ENCODE data around the gene USP34.
A peak's percentile ranks its signal among the peaks of the same experiment; 100 is the strongest.
"Not testable (repeated sequence)": the region's sequence is repeated elsewhere in the genome, so short reads cannot be mapped to it uniquely, and the experiment has no call there.

Gene USP34

GRCh38 chr2:61471905-61472805 lies 1.3 kb upstream of the USP34 start:
- Histone ChIP-seq H3K9ac (ENCODE audit: low read depth, low read length) (peak overlapping the region; percentile 97), H3K27me3 (ENCODE audit: control insufficient read depth, insufficient read depth, low read length) (no peaks in the 10 kb centered on the region), H3K4me3 (ENCODE audit: low read depth, low read length) (peak overlapping the region; percentile 68), H3K4me1 (ENCODE audit: control insufficient read depth, insufficient read depth, low read length) (peaks cover 6% of the 10 kb centered on the region), H3K36me3 (ENCODE audit: control insufficient read depth, insufficient read depth, low read length) (no peaks in the 10 kb centered on the region), H3K9me3 (ENCODE audit: control insufficient read depth, insufficient read depth, low read length) (no peaks in the 10 kb centered on the region)

- Histone ChIP-seq H3K9ac (ENCODE audit: low read depth, low read length) (peak overlapping the region; percentile 88), H3K4me1 (ENCODE audit: control insufficient read depth, insufficient read depth, low read length) (peaks cover 7% of the 10 kb centered on the region), H3K9me3 (ENCODE audit: control insufficient read depth, insufficient read depth, low read length) (no peaks in the 10 kb centered on the region), H3K4me3 (ENCODE audit: low read depth, low read length) (peak overlapping the region; percentile 63), H3K27me3 (ENCODE audit: control insufficient read depth, insufficient read depth, low read length) (no peaks in the 10 kb centered on the region), H3K36me3 (ENCODE audit: control insufficient read depth, insufficient read depth, low read length) (no peaks in the 10 kb centered on the region)
Observed at GRCh38 chr2:61470122-61470951, 550 bp downstream of the USP34 start.

GRCh38 chr2:61469424-61470121 lies 1.3 kb downstream of the USP34 start:
- H3K27me3 ChIP-seq (ENCODE audit: control insufficient read depth, insufficient read depth, low read length), result no peaks in the 10 kb centered on the region
- no peaks in the 10 kb centered on the region for H3K36me3 ChIP-seq (ENCODE audit: control insufficient read depth, insufficient read depth, low read length)
- peaks cover 8% of the 10 kb centered on the region for H3K4me1 ChIP-seq (ENCODE audit: control insufficient read depth, insufficient read depth, low read length)

GRCh38 chr2:61468231-61468630 lies 2.7 kb downstream of the USP34 start:
- peaks cover 13% of the 10 kb centered on the region for H3K4me1 ChIP-seq (ENCODE audit: control insufficient read depth, insufficient read depth, low read length)

More at GRCh38 chr2:61469424-61470121, 1.3 kb downstream of the USP34 start:
- Histone ChIP-seq H3K4me3 (ENCODE audit: low read depth, low read length) (peak overlapping the region; percentile 63), H3K9me3 (ENCODE audit: control insufficient read depth, insufficient read depth, low read length) (no peaks in the 10 kb centered on the region), H3K9ac (ENCODE audit: low read depth, low read length) (peak overlapping the region; percentile 88)

GRCh38 chr2:61465045-61465444 lies 5.8 kb downstream of the USP34 start:
- Histone ChIP-seq H3K36me3 (ENCODE audit: control insufficient read depth, insufficient read depth, low read length) (no peaks in the 10 kb centered on the region), H3K27me3 (ENCODE audit: control insufficient read depth, insufficient read depth, low read length) (no peaks in the 10 kb centered on the region), H3K4me3 (ENCODE audit: low read depth, low read length) (no peak overlapping the region), H3K9me3 (ENCODE audit: control insufficient read depth, insufficient read depth, low read length) (no peaks in the 10 kb centered on the region), H3K4me1 (ENCODE audit: control insufficient read depth, insufficient read depth, low read length) (peaks cover 13% of the 10 kb centered on the region), H3K9ac (ENCODE audit: low read depth, low read length) (no peak overlapping the region)

More at GRCh38 chr2:61468231-61468630, 2.7 kb downstream of the USP34 start:
- not testable (repeated sequence) for H3K9me3 ChIP-seq (ENCODE audit: control insufficient read depth, insufficient read depth, low read length); H3K4me3 ChIP-seq (ENCODE audit: low read depth, low read length); H3K36me3 ChIP-seq (ENCODE audit: control insufficient read depth, insufficient read depth, low read length); H3K27me3 ChIP-seq (ENCODE audit: control insufficient read depth, insufficient read depth, low read length); H3K9ac ChIP-seq (ENCODE audit: low read depth, low read length)

DNA sequence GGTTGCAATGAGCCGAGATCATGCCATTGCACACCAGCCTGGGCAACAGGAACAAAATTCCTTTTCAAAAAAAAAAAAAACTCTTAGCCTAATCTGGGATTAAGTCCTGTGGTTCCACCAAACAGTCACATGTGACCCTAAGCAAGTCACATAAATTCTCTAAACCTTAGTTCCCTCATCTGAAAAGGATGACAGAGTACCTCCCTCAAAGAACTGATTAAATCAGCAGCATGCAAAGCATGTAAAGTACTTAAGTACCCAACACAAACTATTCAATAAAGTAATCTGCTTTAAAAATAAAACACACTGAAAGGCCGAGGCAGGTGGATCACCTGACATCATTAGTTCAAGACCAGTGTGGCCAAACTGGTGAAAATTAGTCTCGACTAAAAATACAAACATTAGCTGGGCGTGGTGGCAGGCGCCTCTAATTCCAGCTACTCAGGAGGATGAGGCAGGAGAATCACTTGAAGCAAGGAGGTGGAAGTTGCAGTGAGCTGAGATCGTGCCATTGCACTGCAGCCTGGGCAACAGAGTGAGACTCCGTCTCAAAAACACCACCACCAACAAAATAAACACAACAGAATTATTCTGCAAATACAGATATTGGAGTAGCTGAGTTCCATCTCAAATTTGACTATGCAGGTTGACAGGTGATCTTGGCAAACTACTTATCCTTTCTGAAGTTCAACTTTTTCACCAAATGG lies 7.0 kb downstream of the USP34 start:
- Histone ChIP-seq H3K9ac (ENCODE audit: low read depth, low read length) (no peak overlapping the region), H3K27me3 (ENCODE audit: control insufficient read depth, insufficient read depth, low read length) (no peaks in the 10 kb centered on the region), H3K36me3 (ENCODE audit: control insufficient read depth, insufficient read depth, low read length) (no peaks in the 10 kb centered on the region), H3K4me1 (ENCODE audit: control insufficient read depth, insufficient read depth, low read length) (peaks cover 8% of the 10 kb centered on the region), H3K9me3 (ENCODE audit: control insufficient read depth, insufficient read depth, low read length) (no peaks in the 10 kb centered on the region), H3K4me3 (ENCODE audit: low read depth, low read length) (no peak overlapping the region)

DNA sequence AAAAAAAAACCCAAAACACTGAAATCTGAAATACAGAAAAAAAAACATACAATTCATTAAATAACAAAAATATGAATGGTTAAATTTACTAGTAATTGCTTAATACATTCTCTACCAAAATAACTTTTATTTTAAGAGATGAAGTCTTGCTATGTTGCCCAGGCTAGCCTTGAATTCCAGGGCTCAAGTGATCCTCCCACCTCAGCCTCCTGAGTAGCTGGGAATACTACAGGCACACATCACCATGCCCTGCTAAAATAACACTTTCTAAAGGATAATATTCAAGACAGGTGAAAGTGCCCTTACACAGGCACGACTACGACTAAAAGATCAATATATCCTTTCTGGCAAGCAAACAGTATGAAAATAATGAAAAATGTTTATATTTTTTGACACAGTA lies 9.5 kb downstream of the USP34 start:
- peaks cover 7% of the 10 kb centered on the region for H3K4me1 ChIP-seq (ENCODE audit: control insufficient read depth, insufficient read depth, low read length)
- H3K9ac ChIP-seq (ENCODE audit: low read depth, low read length), result no peak overlapping the region
- no peaks in the 10 kb centered on the region for H3K27me3 ChIP-seq (ENCODE audit: control insufficient read depth, insufficient read depth, low read length)
- H3K9me3 ChIP-seq (ENCODE audit: control insufficient read depth, insufficient read depth, low read length), result no peaks in the 10 kb centered on the region
- H3K36me3 ChIP-seq (ENCODE audit: control insufficient read depth, insufficient read depth, low read length), result no peaks in the 10 kb centered on the region
- no peak overlapping the region for H3K4me3 ChIP-seq (ENCODE audit: low read depth, low read length)

GRCh38 chr2:61460163-61460562 lies 10.7 kb downstream of the USP34 start:
- Histone ChIP-seq H3K9me3 (ENCODE audit: control insufficient read depth, insufficient read depth, low read length) (no peaks in the 10 kb centered on the region), H3K4me3 (ENCODE audit: low read depth, low read length) (no peak overlapping the region), H3K36me3 (ENCODE audit: control insufficient read depth, insufficient read depth, low read length) (no peaks in the 10 kb centered on the region), H3K27me3 (ENCODE audit: control insufficient read depth, insufficient read depth, low read length) (no peaks in the 10 kb centered on the region), H3K9ac (ENCODE audit: low read depth, low read length) (no peak overlapping the region), H3K4me1 (ENCODE audit: control insufficient read depth, insufficient read depth, low read length) (peaks cover 5% of the 10 kb centered on the region)

GRCh38 chr2:61456746-61457420 lies 14.0 kb downstream of the USP34 start:
- H3K4me1 ChIP-seq (ENCODE audit: control insufficient read depth, insufficient read depth, low read length), result no peaks in the 10 kb centered on the region
- H3K9me3 ChIP-seq (ENCODE audit: control insufficient read depth, insufficient read depth, low read length), result no peaks in the 10 kb centered on the region
- H3K27me3 ChIP-seq (ENCODE audit: control insufficient read depth, insufficient read depth, low read length), result no peaks in the 10 kb centered on the region
- H3K9ac ChIP-seq (ENCODE audit: low read depth, low read length), result no peak overlapping the region
- no peak overlapping the region for H3K4me3 ChIP-seq (ENCODE audit: low read depth, low read length)
- H3K36me3 ChIP-seq (ENCODE audit: control insufficient read depth, insufficient read depth, low read length), result no peaks in the 10 kb centered on the region

GRCh38 chr2:61456070-61456745 lies 14.7 kb downstream of the USP34 start:
- Histone ChIP-seq H3K27me3 (ENCODE audit: control insufficient read depth, insufficient read depth, low read length) (no peaks in the 10 kb centered on the region), H3K9ac (ENCODE audit: low read depth, low read length) (no peak overlapping the region), H3K4me3 (ENCODE audit: low read depth, low read length) (no peak overlapping the region), H3K4me1 (ENCODE audit: control insufficient read depth, insufficient read depth, low read length) (no peaks in the 10 kb centered on the region), H3K36me3 (ENCODE audit: control insufficient read depth, insufficient read depth, low read length) (no peaks in the 10 kb centered on the region), H3K9me3 (ENCODE audit: control insufficient read depth, insufficient read depth, low read length) (no peaks in the 10 kb centered on the region)
